Neuronal stem cell (in vitro differentiated cells): ENCODE results near the gene ARPIN.
A peak's percentile ranks its signal among the peaks of the same experiment; 100 is the strongest.

Source experiments
- DNase-seq: peaks from one replicate; pipeline ENCODE4 v3.0.0-alpha.2; 2013; ENCODE audit warnings: low spot score
- H2AFZ ChIP-seq: one replicate; pipeline ENCODE4 v1.6.1; 2013; ENCODE audit warnings: mild to moderate bottlenecking, low read length, inconsistent platforms
- H2AK5ac ChIP-seq: 2 replicates; pipeline ENCODE4 v1.6.1; 2013; ENCODE audit warnings: low read depth, mild to moderate bottlenecking, inconsistent platforms, low read length, moderate library complexity, mixed read lengths
- H2BK120ac ChIP-seq: 2 replicates; pipeline ENCODE4 v1.6.1; 2013; ENCODE audit warnings: low read depth, mild to moderate bottlenecking, inconsistent platforms, low read length, moderate library complexity, mixed read lengths
- H2BK12ac ChIP-seq: one replicate; pipeline ENCODE4 v1.6.1; 2013; ENCODE audit warnings: low read length, inconsistent platforms
- H2BK15ac ChIP-seq: 2 replicates; pipeline ENCODE4 v1.6.1; 2013; ENCODE audit warnings: mild to moderate bottlenecking, low read length, inconsistent platforms, mixed read lengths
- H2BK5ac ChIP-seq: one replicate; pipeline ENCODE4 v1.6.1; 2013; ENCODE audit warnings: inconsistent platforms, mild to moderate bottlenecking, low read length, moderate library complexity
- H3K14ac ChIP-seq: one replicate; pipeline ENCODE4 v1.6.1; 2013; ENCODE audit warnings: low read length, inconsistent platforms
- H3K18ac ChIP-seq: 2 replicates; pipeline ENCODE4 v1.6.1; 2013; ENCODE audit warnings: low read length, inconsistent platforms
- H3K23ac ChIP-seq: 2 replicates; pipeline ENCODE4 v1.6.1; 2013; ENCODE audit warnings: low read depth, mild to moderate bottlenecking, mixed read lengths, low read length, inconsistent platforms; ENCODE audit not compliant: poor library complexity
- H3K27ac ChIP-seq: replicated peaks from 3 replicates; pipeline ENCODE4 v1.5.1; 2013; ENCODE audit warnings: low read length, inconsistent platforms
- H3K27me3 ChIP-seq, 3 experiments: 2 replicates each; pipeline ENCODE4 v1.6.1; 2013; ENCODE audit warnings: low read length in 3 of 3, mild to moderate bottlenecking in 2 of 3, inconsistent platforms in 1 of 3, low read depth in 1 of 3, mixed read lengths in 1 of 3, moderate library complexity in 1 of 3; ENCODE audit not compliant: control insufficient read depth in 3 of 3, insufficient read depth in 3 of 3
- H3K36me3 ChIP-seq, 2 donors: replicated peaks in 1 of 2; 2 replicates each; pipeline ENCODE4 v1.6.1; 2013; ENCODE audit warnings: low read length in 2 of 2; ENCODE audit not compliant: control insufficient read depth in 2 of 2, insufficient read depth in 2 of 2
- H3K4ac ChIP-seq: 2 replicates; pipeline ENCODE4 v1.6.1; 2013; ENCODE audit warnings: inconsistent platforms, mild to moderate bottlenecking, low read length, moderate library complexity
- H3K4me1 ChIP-seq, 2 donors: 1 replicate in 1 of 2; 2 replicates in 1 of 2; pipeline ENCODE4 v1.6.1; 2013; ENCODE audit warnings: low read length in 2 of 2, low read depth in 1 of 2; ENCODE audit not compliant: control insufficient read depth in 2 of 2, insufficient read depth in 1 of 2
- H3K4me2 ChIP-seq: one replicate; pipeline ENCODE4 v1.6.1; 2013; ENCODE audit warnings: mild to moderate bottlenecking, low read length, inconsistent platforms; ENCODE audit not compliant: insufficient read depth, poor library complexity, severe bottlenecking
- H3K4me3 ChIP-seq, 2 donors: 2 replicates each; pipeline ENCODE4 v1.5.1; 2013; ENCODE audit warnings: low read length in 2 of 2, mild to moderate bottlenecking in 2 of 2, inconsistent platforms in 1 of 2, moderate library complexity in 1 of 2
- H3K79me1 ChIP-seq: one replicate; pipeline ENCODE4 v1.6.1; 2013; ENCODE audit warnings: low read depth, mild to moderate bottlenecking, inconsistent platforms, low read length, moderate library complexity
- H3K9ac ChIP-seq: one replicate; pipeline ENCODE4 v1.6.1; 2013; ENCODE audit warnings: mild to moderate bottlenecking, low read depth, low read length, inconsistent platforms; ENCODE audit not compliant: poor library complexity
- H3K9me3 ChIP-seq, 2 donors: replicated peaks in 1 of 2; 2 replicates each; pipeline versions ENCODE3 to v1.6.1; 2013; ENCODE audit warnings: low read length in 2 of 2, mild to moderate bottlenecking in 2 of 2, inconsistent platforms in 1 of 2, low read depth in 1 of 2, mixed read lengths in 1 of 2, moderate library complexity in 1 of 2; ENCODE audit not compliant: control insufficient read depth in 2 of 2, insufficient read depth in 1 of 2
- H4K8ac ChIP-seq: one replicate; pipeline ENCODE4 v1.6.1; 2013; ENCODE audit warnings: low read depth, mild to moderate bottlenecking, inconsistent platforms, low read length, moderate library complexity
- H4K91ac ChIP-seq: one replicate; pipeline ENCODE4 v1.6.1; 2013; ENCODE audit warnings: low read length, low read depth, mild to moderate bottlenecking, inconsistent platforms; ENCODE audit not compliant: poor library complexity
- WGBS, 2 donors: extraction: QIAGEN DNeasy Blood & Tissue Kit; methylation state at CpG; one replicate each; pipeline ENCODE4 v1.1.7; 2013; ENCODE audit warnings: missing lambda C conversion rate in 2 of 2, mixed read lengths in 1 of 2; ENCODE audit not compliant: insufficient read length in 2 of 2, insufficient replicate concordance in 1 of 2; ENCODE audit errors: extremely low coverage in 2 of 2; 5-methylcytosine and 5-hydroxymethylcytosine counted together

ARPIN gene

GRCh38 chr15:89877083-89877425 is 35.7 kb downstream of the ARPIN start:
- H4K8ac ChIP-seq = no peak overlapping the region
- DNase-seq = no peak
- H3K4me2 ChIP-seq = no peak overlapping the region
- no peak overlapping the region for H3K23ac ChIP-seq
- H4K91ac ChIP-seq = no peak overlapping the region
- H3K14ac ChIP-seq = no peak overlapping the region
- no peak overlapping the region for H3K18ac ChIP-seq
- no peaks in the 10 kb centered on the region for H3K27me3 ChIP-seq
- H2BK5ac ChIP-seq = no peak overlapping the region
- no peak overlapping the region for H2BK12ac ChIP-seq
- no peak overlapping the region for H2AFZ ChIP-seq
- no peaks in the 10 kb centered on the region for H3K9me3 ChIP-seq
- no peak overlapping the region for H3K9ac ChIP-seq
- no CpG with 5 or more reads among the region's 2 CpGs for WGBS, 2 donors
- H2BK120ac ChIP-seq = no peak overlapping the region
- H2BK15ac ChIP-seq = no peak overlapping the region
- no peaks in the 10 kb centered on the region for H3K4me1 ChIP-seq
- no peak overlapping the region for H2AK5ac ChIP-seq
- no peaks in the 10 kb centered on the region for H3K79me1 ChIP-seq
- peaks cover 7 to 70% of the 10 kb centered on the region in 2 donors for H3K36me3 ChIP-seq
- H3K27ac ChIP-seq = no peak overlapping the region
- H3K4me3 ChIP-seq = no peak overlapping the region
- H3K4ac ChIP-seq = no peak overlapping the region

- no peak overlapping the region for H2BK15ac ChIP-seq
- no peaks in the 10 kb centered on the region for H3K27me3 ChIP-seq
- H4K91ac ChIP-seq = no peak overlapping the region
- no peak overlapping the region for H3K4me2 ChIP-seq
- H2BK12ac ChIP-seq = no peak overlapping the region
- H3K4me3 ChIP-seq = no peak overlapping the region
- no peak overlapping the region for H3K4ac ChIP-seq
- no peak overlapping the region for H2AFZ ChIP-seq
- peaks cover 10 to 72% of the 10 kb centered on the region in 2 donors for H3K36me3 ChIP-seq
- H3K4me1 ChIP-seq = no peaks in the 10 kb centered on the region
- H3K79me1 ChIP-seq = no peaks in the 10 kb centered on the region
- no peak overlapping the region for H4K8ac ChIP-seq
- DNase-seq = no peak
- H3K23ac ChIP-seq = no peak overlapping the region
- H3K14ac ChIP-seq = no peak overlapping the region
- no peak overlapping the region for H2AK5ac ChIP-seq
- H3K27ac ChIP-seq = no peak overlapping the region
- H2BK5ac ChIP-seq = no peak overlapping the region
- H3K18ac ChIP-seq = no peak overlapping the region
- no peak overlapping the region for H2BK120ac ChIP-seq
- no CpG with 5 or more reads among the region's 4 CpGs for WGBS, 2 donors
- H3K9ac ChIP-seq = no peak overlapping the region
- H3K9me3 ChIP-seq = no peaks in the 10 kb centered on the region
Measured at GRCh38 chr15:89876396-89877082, 36.2 kb downstream of the ARPIN start.

GRCh38 chr15:89875741-89876140 is 37.0 kb downstream of the ARPIN start:
- H3K27ac ChIP-seq = no peak overlapping the region
- no peak overlapping the region for H3K4me2 ChIP-seq
- no peaks in the 10 kb centered on the region for H3K79me1 ChIP-seq
- no peak overlapping the region for H2BK5ac ChIP-seq
- no peak overlapping the region for H3K4ac ChIP-seq
- no peak overlapping the region for H3K4me3 ChIP-seq
- H2BK12ac ChIP-seq = no peak overlapping the region
- WGBS, 2 donors = no CpG with 5 or more reads among the region's 6 CpGs
- no peak overlapping the region for H2AFZ ChIP-seq
- H3K9ac ChIP-seq = no peak overlapping the region
- H3K9me3 ChIP-seq = no peaks in the 10 kb centered on the region
- no peaks in the 10 kb centered on the region for H3K27me3 ChIP-seq
- H2AK5ac ChIP-seq = no peak overlapping the region
- H3K14ac ChIP-seq = no peak overlapping the region
- H2BK120ac ChIP-seq = no peak overlapping the region
- no peak overlapping the region for H2BK15ac ChIP-seq
- H3K18ac ChIP-seq = no peak overlapping the region
- peaks cover 9 to 72% of the 10 kb centered on the region in 2 donors for H3K36me3 ChIP-seq
- DNase-seq = no peak
- no peak overlapping the region for H4K91ac ChIP-seq
- H3K4me1 ChIP-seq = no peaks in the 10 kb centered on the region
- H3K23ac ChIP-seq = no peak overlapping the region
- no peak overlapping the region for H4K8ac ChIP-seq

GRCh38 chr15:89874926-89875564 is 37.7 kb downstream of the ARPIN start:
- Histone ChIP-seq H2AK5ac (no peak overlapping the region), H3K27me3 (no peaks in the 10 kb centered on the region), H2BK12ac (no peak overlapping the region), H2BK5ac (no peak overlapping the region), H3K4ac (no peak overlapping the region), H3K4me1 (no peaks in the 10 kb centered on the region), H3K9me3 (peaks cover 2 to 3% of the 10 kb centered on the region in 2 donors), H3K36me3 (peaks cover 15 to 77% of the 10 kb centered on the region in 2 donors), H3K14ac (no peak overlapping the region), H2BK15ac (no peak overlapping the region), H2AFZ (no peak overlapping the region), H3K9ac (no peak overlapping the region), H3K23ac (no peak overlapping the region), H4K91ac (no peak overlapping the region), H3K18ac (no peak overlapping the region), H3K4me3 (no peak overlapping the region), H2BK120ac (no peak overlapping the region), H3K27ac (no peak overlapping the region), H4K8ac (no peak overlapping the region), H3K4me2 (no peak overlapping the region), H3K79me1 (no peaks in the 10 kb centered on the region)
- no CpG with 5 or more reads among the region's 10 CpGs for WGBS, 2 donors
- peak; percentile 44 for DNase-seq
